ENCODE data around the gene KDM5B. TPM values are rescaled to one million over a fixed set of nuclear protein-coding genes. Genes with fewer than 3 reads are reported as not detected.
A peak's percentile ranks its signal among the peaks of the same experiment; 100 is the strongest.

Gene KDM5B
- total RNA-seq, 2 donors from 2014 or later = 14.6 to 18.5 TPM

DNA sequence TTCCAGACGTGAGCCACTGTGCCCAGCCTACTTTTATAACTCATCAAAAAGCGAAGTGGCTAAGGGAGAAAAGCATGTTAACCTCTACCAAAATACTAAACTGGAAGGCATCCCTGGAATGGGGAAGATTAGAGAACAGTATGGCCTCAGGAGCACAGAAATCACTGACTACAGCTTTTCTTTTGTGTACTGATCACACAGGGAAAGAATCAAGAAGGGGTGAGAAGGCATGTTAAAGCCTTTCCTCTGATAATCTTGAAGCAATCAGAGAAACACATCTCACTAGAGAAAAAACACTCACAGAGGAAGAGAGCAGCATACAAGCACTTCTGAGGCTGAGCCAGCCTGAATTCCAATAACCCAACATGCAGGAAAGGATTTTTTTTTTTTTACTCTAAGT, 13.2 kb upstream of the KDM5B start:
- no peak overlapping the region for H3K4me3 ChIP-seq
- H3K36me3 ChIP-seq = no peaks in the 10 kb centered on the region
- H3K9me3 ChIP-seq = no peaks in the 10 kb centered on the region
- DNase-seq (ENCODE audit: low spot score) = no peak
- no peak overlapping the region for H3K27ac ChIP-seq
- TF ChIP-seq CTCF (IDR thresholded peaks at IDR 0.05) = no peak
- no peaks in the 10 kb centered on the region for H3K27me3 ChIP-seq
- no peaks in the 10 kb centered on the region for H3K4me1 ChIP-seq

DNA sequence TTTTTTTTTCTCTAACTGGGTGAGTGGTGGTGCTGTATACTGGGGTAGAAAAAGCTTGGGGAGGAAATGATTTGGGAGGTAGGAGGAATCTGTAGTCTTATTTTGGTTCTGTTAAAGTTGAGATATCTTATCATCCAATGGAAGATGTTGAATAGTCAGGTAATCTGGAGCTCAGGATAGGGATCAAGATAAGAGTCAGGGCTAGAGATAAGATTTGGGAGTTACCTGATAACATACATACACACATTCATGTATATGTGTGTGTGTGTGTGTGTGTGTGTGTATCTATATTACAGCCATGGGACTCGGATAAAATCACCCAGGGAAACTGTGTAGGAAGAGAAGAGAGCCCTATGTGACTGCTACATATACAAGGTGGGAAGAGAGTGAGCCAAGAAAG, 10.6 kb upstream of the KDM5B start:
- Histone ChIP-seq H3K4me1 (no peaks in the 10 kb centered on the region), H3K36me3 (no peaks in the 10 kb centered on the region), H3K4me3 (no peak overlapping the region), H3K9me3 (no peaks in the 10 kb centered on the region), H3K27ac (no peak overlapping the region), H3K27me3 (no peaks in the 10 kb centered on the region)
- no peak for TF ChIP-seq CTCF (IDR thresholded peaks at IDR 0.05)
- DNase-seq (ENCODE audit: low spot score) = no peak

- no peak for DNase-seq (ENCODE audit: low spot score)
- no peak for TF ChIP-seq CTCF (IDR thresholded peaks at IDR 0.05)
- Histone ChIP-seq H3K27ac (no peak overlapping the region), H3K9me3 (no peaks in the 10 kb centered on the region), H3K27me3 (no peaks in the 10 kb centered on the region), H3K4me3 (no peak overlapping the region), H3K36me3 (no peaks in the 10 kb centered on the region), H3K4me1 (peaks cover 0 to 12% of the 10 kb centered on the region in 2 donors)
Observed at GRCh38 chr1:202815120-202815519, 6.9 kb upstream of the KDM5B start.

GRCh38 chr1:202812176-202813026, 4.2 kb upstream of the KDM5B start:
- peaks cover 0 to 23% of the 10 kb centered on the region in 2 donors for H3K4me1 ChIP-seq
- no peaks in the 10 kb centered on the region for H3K36me3 ChIP-seq
- no peaks in the 10 kb centered on the region for H3K9me3 ChIP-seq
- no peak overlapping the region for H3K27ac ChIP-seq
- no peak overlapping the region for H3K4me3 ChIP-seq
- no peaks in the 10 kb centered on the region for H3K27me3 ChIP-seq
- TF ChIP-seq CTCF (IDR thresholded peaks at IDR 0.05) = no peak
- DNase-seq (ENCODE audit: low spot score) = no peak

DNA sequence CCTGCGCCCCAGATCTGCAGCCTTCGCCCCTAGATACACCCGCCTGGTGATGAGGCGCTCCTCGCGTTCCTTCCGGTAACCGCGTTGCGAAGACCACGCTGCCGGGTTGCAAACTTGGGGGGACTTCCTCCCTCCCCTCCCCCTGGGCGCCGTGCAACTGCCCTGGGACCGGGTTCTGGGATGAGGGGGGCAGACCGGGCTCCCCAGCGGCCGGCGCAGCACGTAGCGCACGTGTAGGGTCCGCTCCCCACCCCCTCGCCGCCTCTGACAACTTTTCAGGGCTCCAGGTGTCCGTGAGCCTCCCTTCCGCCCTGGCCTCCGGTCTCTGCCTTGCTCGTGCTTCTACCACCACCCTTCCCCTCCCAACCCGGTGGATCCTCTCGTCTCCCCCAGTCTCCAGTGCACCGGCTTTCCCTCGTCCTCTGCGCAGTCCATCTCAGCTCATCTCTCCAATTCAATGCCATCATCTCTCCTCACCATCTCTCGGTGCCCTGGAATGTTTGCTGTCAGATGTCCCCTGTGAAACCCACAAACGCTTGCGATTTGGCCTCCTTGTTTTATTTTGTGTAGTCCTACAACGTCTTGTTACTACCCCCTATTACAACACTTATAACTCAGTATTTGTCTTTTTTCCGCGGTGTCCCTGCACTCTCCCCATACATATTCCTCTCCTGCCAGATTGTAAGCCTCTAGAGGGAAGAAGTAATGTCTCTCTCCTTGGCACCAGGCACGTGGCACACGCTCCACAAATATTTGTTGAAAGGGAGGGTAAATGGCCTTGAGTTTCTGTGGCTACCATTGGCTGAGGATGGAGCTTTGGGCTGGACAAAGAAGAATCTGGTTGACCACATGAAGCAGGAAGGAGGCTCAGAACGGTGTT, 3.3 kb upstream of the KDM5B start:
- H3K4me3 ChIP-seq = peak overlapping the region; percentile 64 to 81
- H3K36me3 ChIP-seq = no peaks in the 10 kb centered on the region
- no peak for TF ChIP-seq CTCF (IDR thresholded peaks at IDR 0.05)
- H3K27me3 ChIP-seq = no peaks in the 10 kb centered on the region
- H3K9me3 ChIP-seq = no peaks in the 10 kb centered on the region
- no peak for DNase-seq (ENCODE audit: low spot score)
- H3K4me1 ChIP-seq = peaks cover 0 to 27% of the 10 kb centered on the region in 2 donors
- H3K27ac ChIP-seq = peak overlapping the region in 1 of 2 donors; percentile 89
